Measurements from ENCODE around the gene SLC28A3.

SLC28A3 gene

DNA sequence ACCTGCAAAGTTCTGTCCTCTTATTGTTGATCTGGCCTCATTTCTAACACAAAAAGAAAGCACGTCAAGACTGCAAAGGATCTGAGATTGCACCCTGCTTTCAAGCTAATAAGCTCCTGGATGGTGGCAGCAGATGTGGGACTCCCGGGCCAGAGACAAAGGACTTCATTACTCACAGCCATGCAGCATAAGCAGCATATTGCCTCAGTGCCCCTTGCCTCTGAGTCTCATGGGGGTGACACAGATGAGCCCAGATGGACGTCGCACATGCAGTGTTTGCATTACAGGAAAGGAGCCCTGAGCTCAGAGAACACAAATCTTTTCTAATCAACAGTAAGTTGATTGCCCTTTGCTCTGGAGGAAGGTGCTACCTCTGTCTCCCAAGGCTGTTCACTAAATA is 105.0 kb downstream of the SLC28A3 start:
- TF ChIP-seq, protein P1, sequence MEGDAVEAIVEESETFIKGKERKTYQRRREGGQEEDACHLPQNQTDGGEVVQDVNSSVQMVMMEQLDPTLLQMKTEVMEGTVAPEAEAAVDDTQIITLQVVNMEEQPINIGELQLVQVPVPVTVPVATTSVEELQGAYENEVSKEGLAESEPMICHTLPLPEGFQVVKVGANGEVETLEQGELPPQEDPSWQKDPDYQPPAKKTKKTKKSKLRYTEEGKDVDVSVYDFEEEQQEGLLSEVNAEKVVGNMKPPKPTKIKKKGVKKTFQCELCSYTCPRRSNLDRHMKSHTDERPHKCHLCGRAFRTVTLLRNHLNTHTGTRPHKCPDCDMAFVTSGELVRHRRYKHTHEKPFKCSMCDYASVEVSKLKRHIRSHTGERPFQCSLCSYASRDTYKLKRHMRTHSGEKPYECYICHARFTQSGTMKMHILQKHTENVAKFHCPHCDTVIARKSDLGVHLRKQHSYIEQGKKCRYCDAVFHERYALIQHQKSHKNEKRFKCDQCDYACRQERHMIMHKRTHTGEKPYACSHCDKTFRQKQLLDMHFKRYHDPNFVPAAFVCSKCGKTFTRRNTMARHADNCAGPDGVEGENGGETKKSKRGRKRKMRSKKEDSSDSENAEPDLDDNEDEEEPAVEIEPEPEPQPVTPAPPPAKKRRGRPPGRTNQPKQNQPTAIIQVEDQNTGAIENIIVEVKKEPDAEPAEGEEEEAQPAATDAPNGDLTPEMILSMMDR (IDR thresholded peaks at IDR 0.05; ENCODE audit: control insufficient read depth, extremely low read depth, insufficient read depth) = no peak

DNA sequence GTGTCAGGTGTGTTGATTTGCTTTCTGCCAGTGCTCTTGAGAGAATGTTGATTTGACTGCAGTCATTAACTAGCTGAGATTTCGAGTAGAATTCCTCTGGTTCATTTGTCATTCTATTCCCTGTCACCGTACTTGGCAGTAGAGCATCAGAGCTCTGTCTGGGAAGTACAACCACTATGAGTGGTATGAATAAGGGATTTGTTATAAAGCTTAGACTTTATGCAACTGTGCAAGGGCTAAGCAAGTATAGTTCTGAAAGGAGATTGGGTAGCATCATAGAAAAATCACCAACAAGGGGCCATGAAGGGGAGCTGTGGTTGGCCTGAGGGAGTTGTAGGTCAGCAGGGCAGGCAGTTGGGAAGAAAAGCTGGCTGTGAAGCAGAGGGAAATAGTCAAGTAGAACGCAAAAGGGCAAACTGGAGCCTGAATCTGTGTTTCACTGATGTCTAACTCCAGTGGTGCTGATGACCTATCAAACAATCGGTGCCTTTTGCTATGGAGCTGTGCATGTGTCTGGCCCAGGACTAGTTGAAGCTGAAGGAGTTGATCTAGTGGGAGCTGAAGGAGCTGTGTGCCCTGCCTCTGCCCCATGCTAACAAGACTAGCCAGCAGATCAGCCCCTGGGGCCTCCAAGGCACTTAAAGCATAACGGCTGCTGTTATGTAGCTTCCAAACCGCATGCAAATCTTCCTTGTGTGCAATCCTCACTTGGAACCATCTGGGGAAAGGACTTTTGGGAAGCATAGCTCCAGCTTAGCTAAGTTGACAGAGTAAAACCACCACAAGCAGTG is 110.0 kb downstream of the SLC28A3 start:
- no peak overlapping the region for H3K4me3 ChIP-seq (ENCODE audit: low read depth, low read length)
- TF ChIP-seq, protein P1 (IDR thresholded peaks at IDR 0.05; ENCODE audit: control insufficient read depth, extremely low read depth, insufficient read depth) = no peak
- no peak for DNase-seq (ENCODE audit: low read depth)

More for the DNA sequence above, 105.0 kb downstream of the SLC28A3 start:
- no peak overlapping the region for H3K4me3 ChIP-seq (ENCODE audit: low read depth, low read length)
- DNase-seq (ENCODE audit: low read depth) = no peak

DNA sequence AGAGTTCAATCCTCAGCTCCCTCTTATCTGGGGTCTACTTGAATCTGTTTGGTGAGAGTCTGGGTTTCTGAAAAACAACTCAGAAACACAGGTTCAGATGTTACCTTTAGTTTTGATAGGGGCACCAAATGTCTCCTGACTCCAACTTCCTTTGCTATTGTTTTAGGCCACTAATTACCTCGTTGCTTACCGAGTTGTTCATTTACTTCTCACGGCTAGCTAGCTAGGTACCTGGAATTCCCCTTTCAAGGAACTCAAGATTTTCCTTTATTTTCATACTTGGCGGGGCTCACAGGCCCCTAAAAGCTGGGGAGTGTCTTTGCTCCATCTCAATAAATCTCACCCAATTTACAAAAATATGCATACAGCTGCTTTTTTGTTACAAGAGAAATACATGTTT is 111.4 kb downstream of the SLC28A3 start:
- no peak for DNase-seq (ENCODE audit: low read depth)
- TF ChIP-seq, protein P1 (IDR thresholded peaks at IDR 0.05; ENCODE audit: control insufficient read depth, extremely low read depth, insufficient read depth) = no peak
- H3K4me3 ChIP-seq (ENCODE audit: low read depth, low read length) = no peak overlapping the region

DNA sequence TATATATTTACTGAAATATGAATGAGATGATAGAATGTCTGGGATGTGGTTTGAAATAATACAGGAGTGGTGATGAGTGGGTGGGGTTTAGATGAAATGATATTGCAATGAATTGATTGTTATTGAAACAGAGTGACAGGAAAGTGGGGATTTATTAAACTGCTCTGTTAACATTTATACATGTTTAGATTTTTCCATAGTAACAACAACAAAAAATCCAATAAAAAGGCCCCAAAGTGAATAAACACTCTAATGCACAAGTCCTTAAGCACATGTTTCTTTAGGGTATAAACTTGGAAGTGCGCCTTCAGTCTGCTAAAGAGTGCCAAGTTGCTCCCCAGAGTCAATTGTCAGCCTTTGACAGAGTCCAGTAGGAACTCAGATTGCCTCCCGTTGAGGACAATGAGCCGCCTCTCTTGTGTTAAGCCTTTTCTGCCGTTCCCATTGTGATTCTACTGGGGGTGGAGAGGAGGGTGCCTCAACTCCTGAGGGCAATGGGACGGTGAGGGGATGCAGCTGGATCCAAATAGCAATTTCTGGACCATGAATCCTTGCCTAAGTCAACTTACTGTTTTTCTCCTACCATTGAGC is 112.3 kb downstream of the SLC28A3 start:
- TF ChIP-seq, protein P1 (IDR thresholded peaks at IDR 0.05; ENCODE audit: control insufficient read depth, extremely low read depth, insufficient read depth) = no peak
- no peak for DNase-seq (ENCODE audit: low read depth)
- no peak overlapping the region for H3K4me3 ChIP-seq (ENCODE audit: low read depth, low read length)

DNA sequence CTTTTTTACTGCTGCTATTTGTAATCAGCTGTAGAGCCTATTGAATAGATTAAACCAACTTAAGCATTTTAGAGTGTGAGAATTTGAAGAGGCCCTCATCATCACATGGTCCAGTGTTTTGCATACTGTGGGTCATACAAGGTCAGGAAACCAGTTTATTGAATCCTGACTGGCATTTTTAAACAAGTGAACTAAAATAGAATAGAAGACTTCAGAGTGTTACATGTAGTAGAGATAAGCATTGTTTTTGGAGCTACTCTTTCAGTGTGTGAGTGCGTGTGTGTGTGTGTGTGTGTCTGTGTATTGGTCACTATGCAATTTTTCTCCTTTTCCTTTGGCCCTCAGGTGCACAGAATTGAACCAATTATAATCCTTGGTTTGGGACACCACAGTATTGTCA is 114.4 kb downstream of the SLC28A3 start:
- TF ChIP-seq, protein P1 (IDR thresholded peaks at IDR 0.05; ENCODE audit: control insufficient read depth, extremely low read depth, insufficient read depth) = no peak
- DNase-seq (ENCODE audit: low read depth) = no peak
- H3K4me3 ChIP-seq (ENCODE audit: low read depth, low read length) = no peak overlapping the region
